Cerebellar nuclear complex (tissue), 1 donor: ENCODE measurements around the gene AHRR.
"Not testable (repeated sequence)": the region's sequence is repeated elsewhere in the genome, so short reads cannot be mapped to it uniquely, and the experiment has no call there.

ENCODE experiments used
- DNase-seq, 2 experiments: peaks; one replicate each; lab custom pipeline; 2025; lab: John Stamatoyannopoulos, UW

The AHRR gene

GRCh38 chr5:321230-321725, at the start of gene AHRR:
Gene AHRR (plus strand): TSS chr5:321714. CDS start chr5:343903, 22,189 bp downstream.
- DNase-seq: no peak

- not testable (repeated sequence) for DNase-seq
Observed at GRCh38 chr5:271828-272167, 49.7 kb upstream of the AHRR start.

- DNase-seq: not testable (repeated sequence)
Observed at GRCh38 chr5:273091-273490, 48.4 kb upstream of the AHRR start.

- DNase-seq: not testable (repeated sequence)
Observed at GRCh38 chr5:273491-273890, 48.0 kb upstream of the AHRR start.

- DNase-seq: not testable (repeated sequence)
Observed at GRCh38 chr5:274346-274745, 47.2 kb upstream of the AHRR start.

GRCh38 chr5:278646-279045, 42.9 kb upstream of the AHRR start:
- DNase-seq: no peak

GRCh38 chr5:279051-279665, 42.4 kb upstream of the AHRR start:
- DNase-seq: not testable (repeated sequence)

GRCh38 chr5:285991-286557, 35.4 kb upstream of the AHRR start:
- no peak for DNase-seq

- DNase-seq: not testable (repeated sequence)
Observed at GRCh38 chr5:290200-290599, 31.3 kb upstream of the AHRR start.

- not testable (repeated sequence) for DNase-seq
Observed at GRCh38 chr5:291345-291744, 30.2 kb upstream of the AHRR start.

- not testable (repeated sequence) for DNase-seq
Observed at GRCh38 chr5:294788-295187, 26.7 kb upstream of the AHRR start.

GRCh38 chr5:296207-296606, 25.3 kb upstream of the AHRR start:
- not testable (repeated sequence) for DNase-seq

GRCh38 chr5:296954-297353, 24.6 kb upstream of the AHRR start:
- not testable (repeated sequence) for DNase-seq

GRCh38 chr5:297448-297847, 24.1 kb upstream of the AHRR start:
- not testable (repeated sequence) for DNase-seq

GRCh38 chr5:297991-298736, 23.4 kb upstream of the AHRR start:
- not testable (repeated sequence) for DNase-seq

GRCh38 chr5:298737-299125, 22.8 kb upstream of the AHRR start:
- DNase-seq: no peak

GRCh38 chr5:299921-300320, 21.6 kb upstream of the AHRR start:
- not testable (repeated sequence) for DNase-seq

GRCh38 chr5:300691-301435, 20.7 kb upstream of the AHRR start:
- not testable (repeated sequence) for DNase-seq

GRCh38 chr5:302416-302815, 19.1 kb upstream of the AHRR start:
- DNase-seq: not testable (repeated sequence)

GRCh38 chr5:302966-303365, 18.5 kb upstream of the AHRR start:
- no peak for DNase-seq

- DNase-seq: not testable (repeated sequence)
Observed at GRCh38 chr5:303741-304140, 17.8 kb upstream of the AHRR start.

GRCh38 chr5:305050-305449, 16.5 kb upstream of the AHRR start:
- no peak for DNase-seq
